Left renal pelvis (tissue), 4 donors: Measurements from ENCODE around the gene ADRM1. TPM values are rescaled to one million over a fixed set of nuclear protein-coding genes. Genes with fewer than 3 reads are reported as not detected.
A peak's percentile ranks its signal among the peaks of the same experiment; 100 is the strongest.

Source experiments
- DNase-seq, 4 donors: peaks; one replicate each; pipeline ENCODE4 v3.0.0-alpha.2; 2013; ENCODE audit warnings: low read depth in 4 of 4, low spot score in 3 of 4
- polyA plus RNA-seq, 4 donors: library from polyadenylated mRNA; unstranded; fragments of 120-200 nt; gene quantifications; one replicate each; pipeline ENCODE4 v1.2.1, GENCODE V29; 2013; ENCODE audit not compliant: insufficient read length in 4 of 4

Gene ADRM1
- 10 to 100 TPM; 38.6 to 62.8 (median 43.8) TPM for polyA plus RNA-seq

- peak; percentile 87 to 94 (median 94) for DNase-seq
Observed at GRCh38 chr20:62302341-62303061, at the start of gene ADRM1. Gene ADRM1, plus strand, starts transcription at chr20:62302997. Its CDS starts 572 bp downstream, at chr20:62303569.

GRCh38 chr20:62253398-62253797 lies 49.4 kb upstream of the ADRM1 start:
- no peak for DNase-seq

- no peak for DNase-seq
Observed at GRCh38 chr20:62254021-62254724, 48.6 kb upstream of the ADRM1 start.

GRCh38 chr20:62255976-62256375 lies 46.8 kb upstream of the ADRM1 start:
- DNase-seq: no peak

GRCh38 chr20:62258499-62259293 lies 44.1 kb upstream of the ADRM1 start:
- no peak for DNase-seq

GRCh38 chr20:62259294-62259565 lies 43.6 kb upstream of the ADRM1 start:
- no peak for DNase-seq

- no peak for DNase-seq
Observed at GRCh38 chr20:62262064-62262463, 40.7 kb upstream of the ADRM1 start.

GRCh38 chr20:62263396-62263795 lies 39.4 kb upstream of the ADRM1 start:
- DNase-seq: no peak

- no peak for DNase-seq
Observed at GRCh38 chr20:62265365-62265764, 37.4 kb upstream of the ADRM1 start.

GRCh38 chr20:62266340-62266739 lies 36.5 kb upstream of the ADRM1 start:
- DNase-seq: no peak

- DNase-seq: no peak
Observed at GRCh38 chr20:62266851-62267250, 35.9 kb upstream of the ADRM1 start.

- no peak for DNase-seq
Observed at GRCh38 chr20:62267543-62267942, 35.3 kb upstream of the ADRM1 start.

- DNase-seq: no peak
Observed at GRCh38 chr20:62268228-62268900, 34.4 kb upstream of the ADRM1 start.

- no peak for DNase-seq
Observed at GRCh38 chr20:62269378-62269777, 33.4 kb upstream of the ADRM1 start.

GRCh38 chr20:62269871-62270270 lies 32.9 kb upstream of the ADRM1 start:
- no peak for DNase-seq

- no peak for DNase-seq
Observed at GRCh38 chr20:62272200-62272599, 30.6 kb upstream of the ADRM1 start.

GRCh38 chr20:62273416-62273815 lies 29.4 kb upstream of the ADRM1 start:
- no peak for DNase-seq

GRCh38 chr20:62274332-62274950 lies 28.4 kb upstream of the ADRM1 start:
- DNase-seq: peak in 2 of 4 donors; percentile 16 to 17

GRCh38 chr20:62275219-62275618 lies 27.6 kb upstream of the ADRM1 start:
- DNase-seq: no peak

- no peak for DNase-seq
Observed at GRCh38 chr20:62276439-62276838, 26.4 kb upstream of the ADRM1 start.

GRCh38 chr20:62277253-62277652 lies 25.5 kb upstream of the ADRM1 start:
- DNase-seq: no peak
